DMS53 (cell line): ENCODE measurements around the gene FMO2.
A peak's percentile ranks its signal among the peaks of the same experiment; 100 is the strongest.
"Not testable (repeated sequence)": the region's sequence is repeated elsewhere in the genome, so short reads cannot be mapped to it uniquely, and the experiment has no call there.

Experiments
- DNase-seq: peaks from one replicate; lab custom pipeline; 2025; lab: John Stamatoyannopoulos, UW

Gene FMO2

GRCh38 chr1:171219346-171220080 is 34.4 kb downstream of the FMO2 start:
- DNase-seq = no peak

- no peak for DNase-seq
These were observed 35.0 kb downstream of the FMO2 start for GRCh38 chr1:171220081-171220420.

- DNase-seq = no peak
These were observed 35.5 kb downstream of the FMO2 start for GRCh38 chr1:171220581-171221054.

GRCh38 chr1:171221665-171222591 is 36.8 kb downstream of the FMO2 start:
- DNase-seq = peak; percentile 19

GRCh38 chr1:171222936-171223335 is 37.8 kb downstream of the FMO2 start:
- DNase-seq = no peak

GRCh38 chr1:171224257-171224656 is 39.2 kb downstream of the FMO2 start:
- DNase-seq = not testable (repeated sequence)

GRCh38 chr1:171226747-171227370 is 41.8 kb downstream of the FMO2 start:
- peak; percentile 85 for DNase-seq

- DNase-seq = no peak
These were observed 46.2 kb downstream of the FMO2 start for GRCh38 chr1:171231326-171231725.

- peak; percentile 30 for DNase-seq
These were observed 48.1 kb downstream of the FMO2 start for GRCh38 chr1:171233183-171233582.

GRCh38 chr1:171236231-171236630 is 51.1 kb downstream of the FMO2 start:
- DNase-seq = not testable (repeated sequence)

- no peak for DNase-seq
These were observed 58.8 kb downstream of the FMO2 start for GRCh38 chr1:171243878-171244277.

GRCh38 chr1:171245458-171246064 is 60.5 kb downstream of the FMO2 start:
- DNase-seq = peak; percentile 76

- no peak for DNase-seq
These were observed 62.4 kb downstream of the FMO2 start for GRCh38 chr1:171247501-171247900.

GRCh38 chr1:171248302-171248701 is 63.2 kb downstream of the FMO2 start, which contains the start of gene FMO1:
Gene FMO1, plus strand, starts transcription at chr1:171248494. Its CDS starts 9,594 bp downstream, at chr1:171258088.
- DNase-seq = no peak

- no peak for DNase-seq
These were observed 63.7 kb downstream of the FMO2 start for GRCh38 chr1:171248841-171249240.

- DNase-seq = no peak
These were observed 65.2 kb downstream of the FMO2 start for GRCh38 chr1:171250263-171250662.

GRCh38 chr1:171251042-171251951 is 66.2 kb downstream of the FMO2 start:
- peak; percentile 72 for DNase-seq

GRCh38 chr1:171251952-171252300 is 66.8 kb downstream of the FMO2 start:
- no peak for DNase-seq

- DNase-seq = peak; percentile 73
These were observed 67.4 kb downstream of the FMO2 start for GRCh38 chr1:171252482-171252881.

- DNase-seq = peak; percentile 51
These were observed 69.8 kb downstream of the FMO2 start for GRCh38 chr1:171254859-171255258.
